22Rv1 (cell line): ENCODE data around the gene ZNF414.

Source experiments
- CTCF ChIP-seq: fragments of 450-650 bp; IDR thresholded peaks from 2 replicates; pipeline ENCODE4 v1.5.1; 2017; ENCODE audit warnings: mild to moderate bottlenecking
- ZFX ChIP-seq: fragments of 450-650 bp; IDR thresholded peaks from 2 replicates; pipeline ENCODE4 v1.6.1; 2017; ENCODE audit warnings: antibody characterized with exemption, borderline replicate concordance

GRCh38 chr19:8557642-8558238 is 43.8 kb upstream of the ZNF414 start:
- TF ChIP-seq CTCF = no peak
- no peak for TF ChIP-seq ZFX
